H9 (cell line): Measurements from ENCODE around the gene MYO1D. TPM values are rescaled to one million over a fixed set of nuclear protein-coding genes. Genes with fewer than 3 reads are reported as not detected.

Source experiments
- DNase-seq: peaks from one replicate; pipeline ENCODE4 v3.0.0-alpha.2; 2017
- H2AFZ ChIP-seq: one replicate; pipeline ENCODE4 v1.6.1; 2013; ENCODE audit warnings: mild to moderate bottlenecking, low read length, control low read depth, moderate library complexity
- H2AK5ac ChIP-seq: 2 replicates; pipeline ENCODE4 v1.6.1; 2013; ENCODE audit warnings: low read length, control low read depth, mixed read lengths; ENCODE audit not compliant: insufficient read length
- H2BK120ac ChIP-seq: one replicate; pipeline ENCODE4 v1.6.1; 2013; ENCODE audit warnings: low read depth, mild to moderate bottlenecking, low read length, control low read depth, inconsistent platforms; ENCODE audit not compliant: poor library complexity, severe bottlenecking
- H2BK12ac ChIP-seq: 2 replicates; pipeline ENCODE4 v1.6.1; 2013; ENCODE audit warnings: low read length, control low read depth, mixed read lengths, low read depth; ENCODE audit not compliant: insufficient read length
- H2BK15ac ChIP-seq: 2 replicates; pipeline ENCODE4 v1.6.1; 2013; ENCODE audit warnings: low read depth, low read length, control low read depth
- H2BK20ac ChIP-seq: one replicate; pipeline ENCODE4 v1.6.1; 2013; ENCODE audit warnings: low read depth, mild to moderate bottlenecking, low read length, control low read depth, inconsistent platforms; ENCODE audit not compliant: poor library complexity, severe bottlenecking
- H2BK5ac ChIP-seq: 2 replicates; pipeline ENCODE4 v1.6.1; 2013; ENCODE audit warnings: low read length, control low read depth, mixed read lengths; ENCODE audit not compliant: insufficient read length
- H3K14ac ChIP-seq: 2 replicates; pipeline ENCODE4 v1.6.1; 2013; ENCODE audit warnings: low read length, control low read depth; ENCODE audit not compliant: insufficient read depth
- H3K18ac ChIP-seq: 2 replicates; pipeline ENCODE4 v1.6.1; 2013; ENCODE audit warnings: low read depth, mild to moderate bottlenecking, mixed read lengths, low read length, control low read depth; ENCODE audit not compliant: insufficient read length
- H3K23ac ChIP-seq: 2 replicates; pipeline ENCODE4 v1.6.1; 2013; ENCODE audit warnings: low read length, control low read depth, mixed read lengths, low read depth; ENCODE audit not compliant: insufficient read length
- H3K23me2 ChIP-seq: 2 replicates; pipeline ENCODE4 v1.6.1; 2013; ENCODE audit warnings: low read depth, mild to moderate bottlenecking, mixed read lengths, low read length, control low read depth; ENCODE audit not compliant: insufficient read length, poor library complexity, severe bottlenecking
- H3K27ac ChIP-seq: 2 replicates; pipeline ENCODE4 v1.5.1; 2013; ENCODE audit warnings: low read length, control low read depth, mixed read lengths, low read depth; ENCODE audit not compliant: insufficient read length
- H3K27me3 ChIP-seq: 2 replicates; pipeline ENCODE4 v1.6.1; 2013; ENCODE audit warnings: low read length, control low read depth, inconsistent platforms; ENCODE audit not compliant: insufficient read depth
- H3K4ac ChIP-seq: 2 replicates; pipeline ENCODE4 v1.6.1; 2013; ENCODE audit warnings: low read depth, mild to moderate bottlenecking, control low read depth, inconsistent platforms, low read length, moderate library complexity
- H3K4me1 ChIP-seq: 2 replicates; pipeline ENCODE4 v1.6.1; 2013; ENCODE audit warnings: low read length, control low read depth, inconsistent platforms; ENCODE audit not compliant: insufficient read depth
- H3K4me2 ChIP-seq: 2 replicates; pipeline ENCODE4 v1.6.1; 2013; ENCODE audit warnings: low read length, control low read depth, mixed read lengths; ENCODE audit not compliant: insufficient read length, insufficient read depth
- H3K56ac ChIP-seq: 2 replicates; pipeline ENCODE4 v1.6.1; 2013; ENCODE audit warnings: low read depth, mild to moderate bottlenecking, mixed read lengths, low read length, control low read depth; ENCODE audit not compliant: insufficient read length
- H3K79me1 ChIP-seq: 2 replicates; pipeline ENCODE4 v1.6.1; 2013; ENCODE audit warnings: low read depth, mild to moderate bottlenecking, moderate library complexity, low read length, control low read depth, inconsistent platforms; ENCODE audit not compliant: insufficient read depth, poor library complexity, severe bottlenecking
- H3K79me2 ChIP-seq: 2 replicates; pipeline ENCODE4 v1.6.1; 2013; ENCODE audit warnings: low read length, control low read depth, inconsistent platforms; ENCODE audit not compliant: insufficient read depth
- H3K9ac ChIP-seq: 2 replicates; pipeline ENCODE4 v1.6.1; 2013; ENCODE audit warnings: low read length, control low read depth, mixed read lengths; ENCODE audit not compliant: insufficient read length; ENCODE audit errors: extremely low read depth
- H3K9me3 ChIP-seq: one replicate; pipeline ENCODE4 v1.6.1; 2013; ENCODE audit warnings: low read depth, low read length, inconsistent platforms; ENCODE audit not compliant: control insufficient read depth
- H3T11ph ChIP-seq: one replicate; pipeline ENCODE4 v1.6.1; 2013; ENCODE audit warnings: mild to moderate bottlenecking, low read length, control low read depth, inconsistent platforms
- H4K20me1 ChIP-seq: one replicate; pipeline ENCODE4 v1.6.1; 2013; ENCODE audit not compliant: control insufficient read depth, insufficient read length, insufficient read depth
- H4K5ac ChIP-seq: 2 replicates; pipeline ENCODE4 v1.6.1; 2013; ENCODE audit warnings: low read depth, mild to moderate bottlenecking, mixed read lengths, low read length, control low read depth; ENCODE audit not compliant: insufficient read length
- H4K8ac ChIP-seq: replicated peaks from 2 replicates; pipeline ENCODE4 v1.6.1; 2013; ENCODE audit warnings: low read length, control low read depth, mixed read lengths, low read depth; ENCODE audit not compliant: insufficient read length
- H4K91ac ChIP-seq: 2 replicates; pipeline ENCODE4 v1.6.1; 2013; ENCODE audit warnings: low read depth, mild to moderate bottlenecking, moderate library complexity, mixed read lengths, low read length, control low read depth; ENCODE audit not compliant: insufficient read length
- H3K27ac Mint-ChIP-seq, 3 experiments: 2 replicates in 2 of 3; 3 replicates in 1 of 3; pipeline ENCODE4 v1.8.0; 2020 to 2021; ENCODE audit warnings: mixed read lengths in 3 of 3, mild to moderate bottlenecking in 1 of 3, moderate library complexity in 1 of 3
- H3K27me3 Mint-ChIP-seq: 2 replicates; pipeline ENCODE4 v1.8.0; 2021; ENCODE audit warnings: low read depth, mild to moderate bottlenecking, moderate library complexity, mixed read lengths
- H3K36me3 Mint-ChIP-seq, 3 experiments: 2 replicates in 2 of 3; 3 replicates in 1 of 3; pipeline ENCODE4 v1.8.0; 2020 to 2021; ENCODE audit warnings: low read depth in 3 of 3, mixed read lengths in 3 of 3; ENCODE audit not compliant: insufficient read depth in 1 of 3
- H3K4me1 Mint-ChIP-seq, 2 experiments: 2 replicates each; pipeline ENCODE4 v1.8.0; 2020; ENCODE audit warnings: mixed read lengths in 2 of 2
- H3K4me3 Mint-ChIP-seq, 2 experiments: 2 replicates in 1 of 2; 3 replicates in 1 of 2; pipeline ENCODE4 v1.8.0; 2020 to 2021; ENCODE audit warnings: mild to moderate bottlenecking in 2 of 2, mixed read lengths in 2 of 2, moderate library complexity in 1 of 2
- H3K9me3 Mint-ChIP-seq, 2 experiments: 2 replicates in 1 of 2; 3 replicates in 1 of 2; pipeline ENCODE4 v1.8.0; 2020; ENCODE audit warnings: mild to moderate bottlenecking in 2 of 2, mixed read lengths in 2 of 2, moderate library complexity in 1 of 2
- CTCF ChIP-seq: fragments of 200-600 bp; sonication (generic); conservative IDR thresholded peaks from 3 replicates; pipeline ENCODE4 v1.8.0; 2021; ENCODE audit warnings: antibody characterized with exemption, mild to moderate bottlenecking
- WGBS: extraction: QIAGEN DNeasy Blood & Tissue Kit; methylation state at CpG from one replicate; pipeline ENCODE4 v1.1.7; 2013; ENCODE audit warnings: missing lambda C conversion rate, low lambda C conversion rate, mixed read lengths; ENCODE audit not compliant: insufficient read length; ENCODE audit errors: extremely low coverage; 5-methylcytosine and 5-hydroxymethylcytosine counted together
- total RNA-seq: library from RNA; stranded (reverse); gene quantifications from 2 replicates; pipeline ENCODE4 v1.2.1, GENCODE V29; 2021

Gene MYO1D
- total RNA-seq, 1 experiment from 2014 or later, result 19.0 TPM

- Histone ChIP-seq H3K79me2 (no peaks in the 10 kb centered on the region), H3K4me2 (no peak overlapping the region), H2BK15ac (no peak overlapping the region), H3K4me1 (no peaks in the 10 kb centered on the region), H3K23me2 (no peaks in the 10 kb centered on the region), H2BK5ac (no peak overlapping the region), H3K4ac (no peak overlapping the region), H3K23ac (no peak overlapping the region), H3K27me3 (no peaks in the 10 kb centered on the region), H4K8ac (no peak overlapping the region), H3K14ac (no peak overlapping the region), H3K56ac (no peak overlapping the region), H2BK120ac (no peak overlapping the region), H3K18ac (no peak overlapping the region), H3T11ph (no peak overlapping the region), H3K79me1 (no peaks in the 10 kb centered on the region), H3K9ac (no peak overlapping the region), H2BK20ac (no peak overlapping the region), H2BK12ac (no peak overlapping the region), H4K20me1 (no peaks in the 10 kb centered on the region), H2AFZ (no peak overlapping the region), H4K5ac (no peak overlapping the region), H3K9me3 (no peaks in the 10 kb centered on the region), H2AK5ac (no peak overlapping the region), H3K27ac (no peak overlapping the region), H4K91ac (no peak overlapping the region)
- H3K9me3 Mint-ChIP-seq, result peaks cover 3 to 4% of the 10 kb centered on the region in 2 experiments; a peak in 1 of 5 replicates
- no peak overlapping the region for H3K27ac Mint-ChIP-seq
- DNase-seq, result no peak
- no peak overlapping the region for H3K4me3 Mint-ChIP-seq
- no peak for TF ChIP-seq CTCF
- no peaks in the 10 kb centered on the region for H3K27me3 Mint-ChIP-seq
- WGBS, result no CpG with 5 or more reads among the region's 3 CpGs
- peaks cover 4 to 8% of the 10 kb centered on the region in 2 experiments; a peak in 2 of 4 replicates for H3K4me1 Mint-ChIP-seq
- H3K36me3 Mint-ChIP-seq, result peaks cover 0 to 10% (median 0%) of the 10 kb centered on the region in 3 experiments; a peak in 1 of 7 replicates
These were observed 203.0 kb downstream of the MYO1D start for GRCh38 chr17:32673964-32674363.
